ENCODE results near the gene EIF3CL.
A peak's percentile ranks its signal among the peaks of the same experiment; 100 is the strongest.
"Not testable (repeated sequence)": the region's sequence is repeated elsewhere in the genome, so short reads cannot be mapped to it uniquely, and the experiment has no call there.

Gene EIF3CL

DNA sequence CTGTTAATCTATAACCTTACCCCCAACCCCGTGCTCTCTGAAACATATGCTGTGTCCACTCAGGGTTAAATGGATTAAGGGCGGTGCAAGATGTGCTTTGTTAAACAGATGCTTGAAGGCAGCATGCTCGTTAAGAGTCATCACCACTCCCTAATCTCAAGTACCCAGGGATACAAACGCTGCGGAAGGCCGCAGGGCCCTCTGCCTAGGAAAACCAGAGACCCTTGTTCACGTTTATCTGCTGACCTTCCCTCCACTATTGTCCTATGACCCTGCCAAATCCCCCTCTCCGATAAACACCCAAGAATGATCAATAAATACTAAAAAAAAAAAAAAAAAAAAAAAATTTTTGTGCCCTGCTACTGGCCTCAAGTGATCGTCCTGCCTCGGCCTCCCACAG, 25.8 kb downstream of the EIF3CL start:
- not testable (repeated sequence) for DNase-seq; H3K27me3 Mint-ChIP-seq (ENCODE audit: low read depth, poor library complexity); H3K9me3 Mint-ChIP-seq; H3K4me1 Mint-ChIP-seq; H3K4me3 Mint-ChIP-seq; H3K36me3 Mint-ChIP-seq (ENCODE audit: low read depth); H3K27ac Mint-ChIP-seq

DNA sequence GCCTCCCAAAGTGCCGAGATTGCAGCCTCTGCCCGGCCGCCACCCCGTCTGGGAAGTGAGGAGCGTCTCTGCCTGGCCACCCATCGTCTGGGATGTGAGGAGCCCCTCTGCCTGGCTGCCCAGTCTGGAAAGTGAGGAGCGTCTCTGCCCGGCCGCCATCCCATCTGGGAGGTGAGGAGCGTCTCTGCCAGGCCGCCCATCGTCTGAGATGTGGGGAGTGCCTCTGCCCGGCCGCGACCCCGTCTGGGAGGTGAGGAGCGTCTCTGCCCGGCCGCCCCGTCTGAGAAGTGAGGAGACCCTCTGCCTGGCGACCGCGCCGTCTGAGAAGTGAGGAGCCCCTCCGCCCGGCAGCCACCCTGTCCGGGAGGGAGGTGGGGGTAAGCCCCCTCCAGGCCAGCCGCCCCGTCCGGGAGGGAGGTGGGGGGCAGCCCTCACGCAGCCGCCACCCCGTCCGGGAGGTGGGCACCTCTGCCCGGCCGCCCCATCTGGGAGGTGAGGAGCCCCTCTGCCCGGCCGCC, 26.5 kb downstream of the EIF3CL start:
- H3K4me3 Mint-ChIP-seq; H3K4me1 Mint-ChIP-seq; H3K9me3 Mint-ChIP-seq; H3K27me3 Mint-ChIP-seq (ENCODE audit: low read depth, poor library complexity); DNase-seq; H3K27ac Mint-ChIP-seq; H3K36me3 Mint-ChIP-seq (ENCODE audit: low read depth): not testable (repeated sequence)

DNA sequence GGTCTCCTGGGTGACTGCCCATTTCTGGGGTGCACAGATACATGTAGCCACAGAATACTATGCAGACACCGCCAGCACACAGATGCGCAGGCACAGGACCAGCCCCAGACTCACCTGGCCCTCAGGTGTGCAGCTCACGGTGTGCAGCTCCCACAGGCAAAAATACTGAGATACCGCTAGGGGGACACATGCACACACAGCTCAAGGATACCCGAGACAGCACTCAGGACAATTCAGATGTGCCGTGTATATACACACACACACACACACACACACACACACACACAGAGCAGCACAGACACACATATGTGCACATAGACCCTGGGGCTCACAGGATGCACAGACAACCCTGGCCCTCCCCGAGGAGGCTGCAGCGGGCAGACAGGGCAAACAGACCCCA, 28.5 kb downstream of the EIF3CL start:
- not testable (repeated sequence) for H3K27me3 Mint-ChIP-seq (ENCODE audit: low read depth, poor library complexity); H3K27ac Mint-ChIP-seq; H3K36me3 Mint-ChIP-seq (ENCODE audit: low read depth); H3K9me3 Mint-ChIP-seq; DNase-seq; H3K4me1 Mint-ChIP-seq; H3K4me3 Mint-ChIP-seq

DNA sequence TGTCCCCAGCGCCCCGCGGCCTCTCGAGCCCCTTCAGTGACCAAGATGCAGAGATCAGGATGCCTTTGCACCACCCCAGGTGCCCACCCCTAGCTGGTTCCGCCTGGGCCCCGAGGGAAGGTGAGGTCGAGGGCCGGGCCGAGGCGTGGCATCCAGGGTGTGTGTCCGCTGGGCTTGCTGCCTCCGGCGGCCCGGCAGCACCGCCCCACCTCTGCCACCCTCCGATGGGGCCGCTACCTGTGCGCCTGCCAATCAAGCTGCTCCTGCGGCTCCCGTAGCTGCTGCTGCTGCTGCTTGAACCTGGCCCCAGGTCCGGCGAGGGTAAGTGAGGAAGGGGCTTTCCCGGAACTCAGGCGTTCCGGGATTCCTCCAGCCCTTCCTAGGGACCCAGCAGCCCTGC, 29.4 kb downstream of the EIF3CL start:
- not testable (repeated sequence) for H3K4me1 Mint-ChIP-seq; H3K27ac Mint-ChIP-seq; H3K4me3 Mint-ChIP-seq; DNase-seq; H3K36me3 Mint-ChIP-seq (ENCODE audit: low read depth); H3K9me3 Mint-ChIP-seq; H3K27me3 Mint-ChIP-seq (ENCODE audit: low read depth, poor library complexity)

DNA sequence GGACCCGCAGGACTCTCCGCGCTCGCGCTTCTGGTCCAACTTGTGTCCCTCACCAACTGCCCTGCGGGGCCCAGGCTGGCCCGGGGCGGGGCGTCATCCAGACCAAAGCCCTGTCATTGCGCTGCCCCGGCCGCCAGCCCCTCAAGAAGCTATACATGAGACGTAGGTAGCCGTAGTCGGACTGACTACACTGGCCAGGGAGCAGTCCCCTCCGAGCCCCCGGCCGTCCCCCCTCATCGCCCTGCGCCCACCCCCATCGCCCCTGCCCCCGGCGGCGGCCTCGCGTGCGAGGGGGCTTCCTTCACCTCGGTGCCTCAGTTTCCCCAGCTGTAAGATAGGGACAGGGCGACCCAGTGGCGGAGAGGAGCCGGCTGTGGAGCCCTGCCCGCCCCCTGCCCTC, 35.7 kb downstream of the EIF3CL start:
- DNase-seq; H3K27ac Mint-ChIP-seq; H3K9me3 Mint-ChIP-seq; H3K4me3 Mint-ChIP-seq; H3K36me3 Mint-ChIP-seq (ENCODE audit: low read depth); H3K4me1 Mint-ChIP-seq; H3K27me3 Mint-ChIP-seq (ENCODE audit: low read depth, poor library complexity): not testable (repeated sequence)

DNA sequence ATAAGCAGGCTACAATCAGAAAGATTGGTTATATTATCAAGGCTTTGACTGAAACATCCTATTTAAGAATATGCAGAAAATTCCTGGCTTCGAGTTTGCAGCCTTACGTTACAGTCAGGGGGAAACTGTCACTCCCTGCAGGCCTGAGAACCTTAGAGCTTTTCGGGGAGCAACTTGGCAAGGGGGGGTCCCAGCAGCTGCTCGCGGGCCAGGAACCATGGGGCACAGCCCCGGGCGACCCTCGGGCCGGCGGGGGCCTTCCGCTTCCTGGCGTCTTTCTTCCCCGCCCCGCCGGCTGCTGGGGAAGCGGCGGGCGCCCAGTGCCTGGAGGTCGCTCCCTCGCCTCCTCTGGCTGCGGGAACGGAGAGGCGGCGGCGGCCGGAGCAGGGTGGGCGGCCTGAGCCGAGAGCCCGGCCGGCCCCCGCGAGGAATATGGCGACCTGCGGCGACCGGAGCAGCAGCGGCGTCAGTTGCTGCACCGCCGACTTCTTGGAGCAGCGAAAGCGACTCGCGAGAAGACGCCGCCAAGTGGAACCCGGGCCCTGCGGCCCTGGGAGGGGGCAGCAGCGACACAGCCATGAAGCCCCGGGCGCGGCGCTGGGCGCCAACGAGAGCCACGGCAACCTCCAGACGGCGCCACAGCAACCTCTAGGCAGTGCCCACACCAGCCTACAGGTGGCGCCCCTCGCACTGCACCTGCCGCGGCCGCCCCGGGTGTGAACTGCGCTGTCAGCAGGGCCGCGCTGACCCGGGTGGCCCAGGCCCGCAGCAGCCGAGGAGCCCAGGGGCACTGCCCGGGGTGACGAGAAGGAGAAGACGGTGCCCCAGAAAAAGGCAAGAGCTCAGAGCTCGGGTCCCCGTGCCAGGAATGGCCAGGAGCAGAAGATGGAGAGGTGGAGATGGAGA, 39.1 kb downstream of the EIF3CL start:
- not testable (repeated sequence) for DNase-seq; H3K36me3 Mint-ChIP-seq (ENCODE audit: low read depth); H3K9me3 Mint-ChIP-seq; H3K4me1 Mint-ChIP-seq; H3K4me3 Mint-ChIP-seq; H3K27ac Mint-ChIP-seq; H3K27me3 Mint-ChIP-seq (ENCODE audit: low read depth, poor library complexity)

DNA sequence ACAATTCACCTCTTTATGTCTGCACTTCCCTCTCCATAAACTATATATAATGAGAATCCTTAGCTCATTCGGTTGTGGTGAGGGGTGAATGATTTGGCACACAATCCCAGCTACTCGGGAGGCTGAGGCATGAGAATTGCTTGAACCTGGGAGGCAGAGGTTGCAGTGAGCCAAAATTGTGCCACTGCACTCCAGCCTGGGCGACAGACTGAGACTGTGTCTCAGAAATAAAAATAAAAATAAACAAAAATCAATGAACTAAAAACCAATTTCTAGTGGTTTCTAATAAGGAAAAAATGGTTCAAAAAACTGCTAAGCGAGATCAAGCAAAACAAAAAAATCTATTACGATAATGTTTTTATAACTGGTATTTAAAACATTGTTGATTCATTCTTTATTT, 40.2 kb downstream of the EIF3CL start, which contains the start of gene NPIPB6:
TSS of gene NPIPB6 (minus strand) at position 101 of the 400 bp plus-strand sequence. CDS start 686 bp downstream, outside the sequence.
- not testable (repeated sequence) for DNase-seq; H3K36me3 Mint-ChIP-seq (ENCODE audit: low read depth); H3K4me3 Mint-ChIP-seq; H3K4me1 Mint-ChIP-seq; H3K27me3 Mint-ChIP-seq (ENCODE audit: low read depth, poor library complexity); H3K27ac Mint-ChIP-seq; H3K9me3 Mint-ChIP-seq

DNA sequence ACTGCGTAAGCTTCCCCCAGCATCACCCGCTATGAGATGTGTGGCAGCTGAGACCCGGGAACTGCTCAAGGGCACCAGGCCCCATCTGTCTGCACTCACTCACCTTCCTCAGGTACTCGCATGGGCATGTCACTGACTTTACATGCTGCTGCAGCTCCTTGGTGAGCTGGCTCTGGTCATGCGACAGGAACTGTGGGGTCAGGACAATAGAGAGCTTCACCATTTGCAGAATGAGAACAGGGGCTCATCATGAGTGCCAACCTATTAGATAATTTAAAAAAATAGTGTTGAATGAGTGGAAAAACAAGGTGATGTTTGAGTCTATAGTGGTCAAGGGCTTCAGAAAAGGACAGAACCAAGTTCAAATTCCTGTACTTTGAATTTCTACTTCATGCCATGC, 41.0 kb downstream of the EIF3CL start:
- not testable (repeated sequence) for H3K27me3 Mint-ChIP-seq (ENCODE audit: low read depth, poor library complexity); H3K4me1 Mint-ChIP-seq; H3K27ac Mint-ChIP-seq; H3K36me3 Mint-ChIP-seq (ENCODE audit: low read depth); H3K9me3 Mint-ChIP-seq; DNase-seq; H3K4me3 Mint-ChIP-seq

DNA sequence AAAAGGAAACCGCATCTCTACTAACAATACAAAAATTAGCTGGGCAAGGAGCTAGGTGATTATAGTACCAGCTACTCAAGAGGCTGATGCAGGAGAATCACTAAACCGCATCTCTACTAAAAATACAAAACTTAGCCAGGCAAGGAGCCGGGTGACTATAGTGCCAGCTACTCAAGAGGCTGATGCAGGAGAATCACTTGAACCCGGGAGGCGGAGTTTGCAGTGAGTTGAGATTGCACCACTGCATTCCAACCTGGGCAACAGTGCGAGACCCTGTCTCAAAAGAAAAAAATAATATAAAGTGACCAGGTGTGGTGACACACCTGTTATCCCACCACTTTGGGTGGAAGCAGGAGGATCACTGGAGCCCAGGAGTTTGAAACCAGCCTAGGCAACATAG, 65.4 kb downstream of the EIF3CL start:
- not testable (repeated sequence) for H3K4me1 Mint-ChIP-seq, H3K27ac Mint-ChIP-seq, DNase-seq

DNA sequence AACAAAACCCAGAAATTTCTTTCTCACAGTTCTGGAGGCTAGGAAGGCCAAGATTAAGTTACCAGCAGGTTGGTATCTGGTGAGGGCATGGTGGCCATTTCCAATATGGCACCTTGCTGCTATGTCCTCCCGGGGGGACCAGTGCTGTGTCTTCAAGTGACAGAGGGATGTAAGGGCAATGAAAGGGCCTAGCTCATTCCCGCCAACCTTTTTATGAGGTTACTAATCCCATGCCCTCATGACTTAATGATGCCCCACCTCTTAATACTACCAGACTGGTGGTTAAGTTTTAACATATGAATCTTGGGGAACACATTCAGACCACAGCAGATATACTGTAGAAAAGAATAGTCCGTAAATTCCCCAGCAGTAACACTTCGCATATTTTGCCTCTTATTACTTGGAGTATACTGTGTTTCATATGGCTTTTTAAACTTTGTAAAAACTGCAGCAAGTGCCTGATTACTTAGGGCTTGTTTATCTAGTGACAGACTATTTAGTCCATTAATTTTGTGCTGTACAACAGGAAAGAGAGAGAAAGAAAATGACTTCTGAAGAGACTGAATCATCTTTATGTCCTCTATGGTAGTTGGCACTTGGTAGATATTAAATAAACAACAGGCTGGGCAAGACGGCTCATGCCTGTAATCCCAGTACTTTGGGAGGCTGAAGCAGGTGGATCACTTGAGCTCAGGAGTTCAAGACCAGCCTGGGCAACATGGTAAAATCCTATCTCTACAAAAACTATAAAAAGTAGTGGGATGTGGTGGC, 66.5 kb downstream of the EIF3CL start:
- H3K4me1 Mint-ChIP-seq; DNase-seq; H3K27ac Mint-ChIP-seq; H3K27me3 Mint-ChIP-seq (ENCODE audit: low read depth, poor library complexity); H3K9me3 Mint-ChIP-seq; H3K4me3 Mint-ChIP-seq; H3K36me3 Mint-ChIP-seq (ENCODE audit: low read depth): not testable (repeated sequence)

More for the DNA sequence above, 65.4 kb downstream of the EIF3CL start:
- H3K4me3 Mint-ChIP-seq; H3K36me3 Mint-ChIP-seq (ENCODE audit: low read depth); H3K9me3 Mint-ChIP-seq; H3K27me3 Mint-ChIP-seq (ENCODE audit: low read depth, poor library complexity): not testable (repeated sequence)

DNA sequence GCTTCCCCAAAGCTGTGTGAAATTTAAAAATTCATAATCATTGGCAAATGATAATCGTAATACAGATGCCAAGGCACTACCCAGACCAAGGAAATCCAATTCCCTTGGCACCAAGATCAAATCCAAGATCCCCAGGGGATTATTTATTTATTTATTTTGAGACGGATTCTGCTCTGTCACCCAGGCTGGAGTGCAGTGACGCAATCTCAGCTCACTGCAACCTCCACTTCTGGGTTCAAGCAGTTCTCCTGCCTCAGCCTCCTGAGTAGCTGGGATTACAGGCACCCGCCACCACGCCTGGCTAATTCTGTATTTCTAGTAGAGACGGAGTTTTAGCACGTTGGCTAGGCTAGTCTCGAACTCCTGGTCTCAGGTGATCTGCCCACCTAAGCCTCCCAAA, 68.0 kb downstream of the EIF3CL start:
- H3K4me3 Mint-ChIP-seq; H3K4me1 Mint-ChIP-seq; H3K27ac Mint-ChIP-seq; DNase-seq; H3K36me3 Mint-ChIP-seq (ENCODE audit: low read depth); H3K27me3 Mint-ChIP-seq (ENCODE audit: low read depth, poor library complexity); H3K9me3 Mint-ChIP-seq: not testable (repeated sequence)

DNA sequence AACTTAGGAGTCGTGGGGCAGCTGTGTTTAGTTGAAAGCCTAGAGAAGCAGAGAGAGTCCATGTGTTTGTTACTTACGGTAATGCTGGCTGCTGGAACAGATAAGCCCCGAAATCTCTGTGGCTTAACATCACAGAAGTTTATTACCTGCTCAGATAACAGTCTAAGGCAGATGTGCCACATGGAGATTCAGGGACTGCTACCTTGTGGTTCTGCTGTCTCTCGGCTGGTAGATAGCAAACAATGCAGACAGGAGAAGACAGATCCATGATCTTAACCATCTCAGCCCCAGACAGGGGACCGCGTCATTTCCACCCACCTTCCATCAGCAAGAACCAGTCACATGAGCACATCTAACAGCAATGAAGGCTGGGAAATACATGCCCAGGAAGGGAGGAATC, 71.0 kb downstream of the EIF3CL start:
- H3K4me1 Mint-ChIP-seq; H3K27ac Mint-ChIP-seq; H3K9me3 Mint-ChIP-seq; DNase-seq; H3K36me3 Mint-ChIP-seq (ENCODE audit: low read depth); H3K4me3 Mint-ChIP-seq; H3K27me3 Mint-ChIP-seq (ENCODE audit: low read depth, poor library complexity): not testable (repeated sequence)

DNA sequence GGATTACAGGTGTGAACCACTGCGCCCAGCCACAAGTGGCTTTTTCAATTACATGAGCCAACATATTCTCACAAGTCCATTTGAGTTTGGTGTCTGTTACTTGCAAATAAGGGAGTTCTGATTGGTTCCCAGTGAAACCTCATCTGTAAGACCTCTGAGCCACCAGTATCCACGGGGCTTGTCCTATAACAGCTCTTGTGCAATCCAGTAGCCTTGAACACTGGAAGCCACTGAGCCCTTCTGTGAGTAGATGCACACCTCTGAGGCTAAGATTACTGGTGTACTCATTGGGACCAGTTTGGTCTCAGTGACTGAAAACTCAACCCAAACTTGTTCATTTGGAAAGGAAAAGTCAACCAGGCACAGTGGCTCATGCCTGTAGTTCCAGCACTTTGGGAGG, 72.7 kb downstream of the EIF3CL start:
- H3K36me3 Mint-ChIP-seq (ENCODE audit: low read depth); H3K9me3 Mint-ChIP-seq; DNase-seq; H3K4me3 Mint-ChIP-seq; H3K4me1 Mint-ChIP-seq; H3K27ac Mint-ChIP-seq; H3K27me3 Mint-ChIP-seq (ENCODE audit: low read depth, poor library complexity): not testable (repeated sequence)

DNA sequence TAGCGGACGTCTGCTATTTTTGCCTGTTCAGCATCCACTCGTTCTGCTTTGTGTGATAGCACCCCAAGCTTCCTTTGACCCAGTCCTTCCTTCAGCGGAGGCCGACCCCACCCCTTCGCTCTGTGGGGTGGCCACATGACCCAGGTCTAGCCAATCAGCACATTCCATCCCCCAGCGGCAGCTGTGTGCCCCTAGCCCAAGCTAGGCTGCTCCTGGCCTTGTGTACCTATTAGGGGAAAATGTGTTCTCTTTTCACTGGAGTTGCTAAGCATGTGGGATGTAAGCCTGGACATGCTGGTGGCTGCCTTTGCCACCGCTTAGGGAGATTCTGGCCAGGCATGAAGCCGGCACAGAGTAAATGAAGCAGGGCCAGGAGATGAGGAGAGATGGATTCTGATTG, 73.4 kb downstream of the EIF3CL start:
- DNase-seq, result peak; percentile 38
- not testable (repeated sequence) for H3K27ac Mint-ChIP-seq; H3K36me3 Mint-ChIP-seq (ENCODE audit: low read depth); H3K4me1 Mint-ChIP-seq; H3K27me3 Mint-ChIP-seq (ENCODE audit: low read depth, poor library complexity); H3K4me3 Mint-ChIP-seq; H3K9me3 Mint-ChIP-seq

All from nephron progenitor cell (in vitro differentiated cells).